HCT116 (cell line): ENCODE measurements around the gene SEMA4A.

Experiments
- EZH2 ChIP-seq: fragments of 200-600 bp; sonication (generic); IDR thresholded peaks from 2 replicates; pipeline ENCODE4 v1.6.1; 2017; ENCODE audit warnings: antibody characterized with exemption, mixed run types
- EZH2phosphoT487 ChIP-seq: fragments of 200-600 bp; IDR thresholded peaks from 2 replicates; pipeline ENCODE4 v1.6.1; 2018; ENCODE audit warnings: antibody characterized with exemption, borderline replicate concordance
- FOSL1 ChIP-seq: IDR thresholded peaks from 2 replicates; pipeline ENCODE4 v1.6.1; 2012; ENCODE audit warnings: low read depth
- MAX ChIP-seq: IDR thresholded peaks from 2 replicates; pipeline ENCODE4 v1.6.1; 2012
- POLR2A ChIP-seq: IDR thresholded peaks from 2 replicates; pipeline ENCODE4 v1.7.0; 2011; ENCODE audit warnings: borderline replicate concordance; ENCODE audit not compliant: insufficient read depth, insufficient read length; ENCODE audit errors: extremely low read depth
- POLR2AphosphoS5 ChIP-seq: IDR thresholded peaks from 2 replicates; pipeline ENCODE4 v1.6.1; 2011; ENCODE audit warnings: mild to moderate bottlenecking, low read depth, low read length, moderate library complexity
- RAD21 ChIP-seq: IDR thresholded peaks from 2 replicates; pipeline ENCODE4 v1.6.1; 2012; ENCODE audit warnings: low read depth, mild to moderate bottlenecking
- SIN3A ChIP-seq: IDR thresholded peaks from 2 replicates; pipeline ENCODE4 v1.6.1; 2012; ENCODE audit warnings: low read depth
- SP1 ChIP-seq: IDR thresholded peaks from 2 replicates; pipeline ENCODE4 v1.6.1; 2012; ENCODE audit warnings: low read depth
- SRF ChIP-seq: IDR thresholded peaks from 2 replicates; pipeline ENCODE4 v1.6.1; 2012; ENCODE audit warnings: low read depth
- YY1 ChIP-seq: IDR thresholded peaks from 2 replicates; pipeline ENCODE4 v1.6.1; 2011; ENCODE audit warnings: low read length, low read depth, moderate library complexity, mild to moderate bottlenecking; ENCODE audit not compliant: insufficient replicate concordance; ENCODE audit errors: extremely low read depth
- ZBTB33 ChIP-seq: IDR thresholded peaks from 2 replicates; pipeline ENCODE4 v1.6.1; 2011; ENCODE audit warnings: mild to moderate bottlenecking, low read length, moderate library complexity; ENCODE audit not compliant: insufficient replicate concordance; ENCODE audit errors: extremely low read depth
- ZNF274 ChIP-seq: fragments of 200-500 bp; sonication (Bioruptor generic); IDR thresholded peaks from 2 replicates; pipeline ENCODE4 v1.6.1; 2014; ENCODE audit warnings: mild to moderate bottlenecking, low read depth, low read length, inconsistent platforms
- TF ChIP-seq, protein P1 (sequence below), 3 experiments: fragments of 200-600 bp in 1 of 3; sonication (generic) in 1 of 3; IDR thresholded peaks in 2 of 3; conservative IDR thresholded peaks in 1 of 3; 2 replicates each; pipeline ENCODE4 v1.5.1; 2012 to 2017; ENCODE audit warnings: low read depth in 2 of 3, low read length in 2 of 3, antibody characterized with exemption in 1 of 3, borderline replicate concordance in 1 of 3, control low read depth in 1 of 3, mild to moderate bottlenecking in 1 of 3, mixed read lengths in 1 of 3, mixed run types in 1 of 3, moderate library complexity in 1 of 3; ENCODE audit not compliant: insufficient read depth in 1 of 3

DNA sequence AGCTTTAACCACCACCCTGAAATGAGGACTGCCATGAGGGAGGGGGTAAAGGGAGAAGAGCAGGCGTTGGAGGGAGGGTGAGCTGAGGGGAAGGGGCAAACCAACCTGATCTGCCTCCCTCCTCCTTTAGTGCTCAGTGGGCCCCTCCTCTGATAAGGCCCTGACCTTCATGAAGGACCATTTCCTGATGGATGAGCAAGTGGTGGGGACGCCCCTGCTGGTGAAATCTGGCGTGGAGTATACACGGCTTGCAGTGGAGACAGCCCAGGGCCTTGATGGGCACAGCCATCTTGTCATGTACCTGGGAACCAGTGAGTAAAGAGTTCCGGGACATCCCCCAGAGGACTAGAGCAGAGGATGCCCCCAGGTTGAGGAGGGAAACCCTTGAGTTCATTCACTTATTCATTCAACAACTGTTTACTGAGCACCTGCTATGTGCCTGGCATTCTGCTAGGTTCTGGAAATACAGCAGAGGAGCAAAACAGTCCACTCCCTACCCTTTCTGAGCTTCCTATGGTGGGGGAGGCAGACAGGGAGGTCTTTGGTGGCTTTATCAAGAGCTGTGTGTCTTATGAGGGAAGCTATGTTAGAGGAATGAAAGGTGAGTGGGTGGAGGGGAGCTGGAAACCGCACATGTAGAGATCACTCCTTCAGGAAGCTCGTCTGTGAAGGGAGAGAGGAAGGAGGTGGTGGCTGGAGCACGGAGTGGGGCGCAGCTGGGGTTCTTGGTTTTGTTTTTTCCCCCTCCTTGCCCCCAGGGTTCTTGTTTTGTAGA lies 19.5 kb downstream of the SEMA4A start:
- TF ChIP-seq, protein P1, sequence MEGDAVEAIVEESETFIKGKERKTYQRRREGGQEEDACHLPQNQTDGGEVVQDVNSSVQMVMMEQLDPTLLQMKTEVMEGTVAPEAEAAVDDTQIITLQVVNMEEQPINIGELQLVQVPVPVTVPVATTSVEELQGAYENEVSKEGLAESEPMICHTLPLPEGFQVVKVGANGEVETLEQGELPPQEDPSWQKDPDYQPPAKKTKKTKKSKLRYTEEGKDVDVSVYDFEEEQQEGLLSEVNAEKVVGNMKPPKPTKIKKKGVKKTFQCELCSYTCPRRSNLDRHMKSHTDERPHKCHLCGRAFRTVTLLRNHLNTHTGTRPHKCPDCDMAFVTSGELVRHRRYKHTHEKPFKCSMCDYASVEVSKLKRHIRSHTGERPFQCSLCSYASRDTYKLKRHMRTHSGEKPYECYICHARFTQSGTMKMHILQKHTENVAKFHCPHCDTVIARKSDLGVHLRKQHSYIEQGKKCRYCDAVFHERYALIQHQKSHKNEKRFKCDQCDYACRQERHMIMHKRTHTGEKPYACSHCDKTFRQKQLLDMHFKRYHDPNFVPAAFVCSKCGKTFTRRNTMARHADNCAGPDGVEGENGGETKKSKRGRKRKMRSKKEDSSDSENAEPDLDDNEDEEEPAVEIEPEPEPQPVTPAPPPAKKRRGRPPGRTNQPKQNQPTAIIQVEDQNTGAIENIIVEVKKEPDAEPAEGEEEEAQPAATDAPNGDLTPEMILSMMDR (IDR thresholded peaks at IDR 0.05 in 2 of 3, conservative IDR thresholded peaks at IDR 0.05 in 1 of 3; ENCODE audit: borderline replicate concordance in 1 of 3, insufficient read depth in 1 of 3, low read depth in 2 of 3, low read length in 2 of 3), result peak in 2 of 3 experiments; percentile 26 to 32; a peak in 3 of 6 replicates
- TF ChIP-seq MAX (no peak), SP1 (no peak), EZH2phosphoT487 (no peak), RAD21 (no peak), EZH2 (no peak), FOSL1 (no peak), ZNF274 (no peak), POLR2A (no peak), SIN3A (no peak), POLR2AphosphoS5 (no peak), ZBTB33 (no peak), YY1 (no peak), SRF (no peak)
